CD4-positive, alpha-beta T cell treated with Interleukin-4 for 4 hours (primary cell): ENCODE measurements around the gene ST14.
"Not testable (repeated sequence)": the region's sequence is repeated elsewhere in the genome, so short reads cannot be mapped to it uniquely, and the experiment has no call there.

ENCODE experiments used
- DNase-seq: peaks from one replicate; pipeline ENCODE4 v3.0.0-alpha.2; 2020

The ST14 gene

DNA sequence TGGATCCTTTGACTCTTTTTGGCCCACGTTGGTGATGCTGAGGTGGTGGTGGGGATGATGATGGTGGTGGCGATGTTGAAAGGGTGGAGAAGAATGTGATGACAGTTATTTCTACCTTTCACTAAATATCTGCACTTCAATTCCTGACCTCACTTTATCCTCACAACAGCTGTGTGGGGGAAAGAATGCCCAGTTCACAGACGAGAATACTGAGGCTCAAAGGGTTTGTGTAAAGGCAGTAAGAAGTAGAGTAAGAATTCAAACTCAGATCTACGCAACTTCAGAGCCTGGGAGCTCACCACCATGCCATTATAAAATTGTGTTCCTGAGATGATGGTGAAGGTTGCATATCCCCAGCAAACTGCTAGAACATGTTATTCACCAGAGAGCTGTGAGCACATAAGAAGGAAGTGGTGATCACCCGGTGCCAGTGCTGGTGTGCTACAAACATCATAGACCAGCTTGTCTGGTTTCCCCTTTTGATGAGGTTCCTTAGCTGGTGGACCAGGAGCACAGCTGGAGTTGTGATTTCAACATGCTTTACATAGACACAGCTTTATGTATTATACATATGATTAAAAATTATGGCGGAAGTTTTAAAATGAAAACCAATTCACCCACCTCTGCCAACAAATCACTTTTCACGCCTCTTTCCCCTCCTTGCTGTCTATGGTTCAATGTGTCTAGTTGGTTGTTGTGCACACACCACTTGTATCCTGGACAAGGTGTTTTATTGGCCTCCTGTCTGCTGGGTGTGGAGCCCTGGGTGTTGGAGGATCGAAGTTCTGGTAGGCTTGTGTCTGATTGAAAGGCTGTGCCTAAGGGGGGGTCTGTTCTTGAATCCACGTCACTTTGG, 6.2 kb downstream of the ST14 start:
- DNase-seq = no peak

GRCh38 chr11:130166457-130166784, 6.8 kb downstream of the ST14 start:
- no peak for DNase-seq

DNA sequence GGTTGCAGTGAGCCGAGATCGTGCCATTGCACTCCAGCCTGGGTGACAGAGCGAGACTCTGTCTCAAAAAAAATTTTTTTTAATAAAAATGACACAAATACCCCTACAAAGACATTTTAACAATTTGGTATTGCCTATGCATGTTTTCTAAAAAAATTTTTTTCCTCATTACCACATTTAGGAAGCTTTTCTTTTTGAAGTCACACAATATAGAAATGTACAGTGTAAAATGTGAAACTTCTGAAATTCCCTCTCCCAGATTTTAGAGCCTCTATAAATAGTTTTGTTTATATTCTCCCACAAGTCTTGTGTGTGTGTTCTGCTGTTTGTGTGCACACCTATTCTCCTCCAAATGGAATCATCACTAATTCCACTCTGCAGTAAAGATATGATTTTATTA, 7.6 kb downstream of the ST14 start:
- DNase-seq = no peak

DNA sequence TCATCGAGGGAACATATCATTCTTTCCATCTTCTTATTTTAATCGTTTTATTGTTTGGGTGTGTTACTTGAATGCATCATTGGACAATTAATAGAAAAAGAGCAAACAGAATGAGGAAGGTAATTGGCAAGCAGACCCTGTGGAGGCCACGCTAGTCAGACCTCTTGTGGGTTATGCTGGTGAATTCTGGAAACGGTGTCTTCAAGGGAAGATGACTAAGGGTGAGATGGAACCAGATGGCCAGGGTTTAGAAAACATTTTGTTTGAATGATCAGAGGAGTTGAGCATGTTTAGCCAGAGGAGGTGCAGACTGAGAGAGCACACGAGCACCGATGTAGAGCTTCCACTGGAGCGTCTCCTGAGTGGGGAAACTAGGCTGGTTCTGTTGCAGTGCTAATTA, 8.5 kb downstream of the ST14 start:
- DNase-seq = no peak

GRCh38 chr11:130170345-130170744, 10.8 kb downstream of the ST14 start:
- no peak for DNase-seq

DNA sequence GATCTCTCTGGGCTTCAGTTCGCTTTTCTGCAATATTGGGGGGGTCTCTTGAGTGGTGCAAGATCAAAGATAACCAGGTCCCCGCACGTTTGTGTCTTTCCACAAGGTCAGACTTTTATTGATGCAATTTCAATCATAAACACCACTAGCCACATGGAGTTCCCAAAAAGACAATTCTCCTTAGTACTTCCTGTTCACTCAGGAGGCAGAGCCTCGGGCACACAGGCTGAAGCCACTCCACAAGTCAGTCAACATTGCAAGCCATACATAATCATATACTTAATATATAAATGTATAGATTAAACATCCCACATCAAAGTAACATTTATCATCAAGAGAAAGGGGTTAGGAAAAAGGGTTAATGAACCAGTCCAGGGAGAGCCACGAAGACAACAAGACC, 12.0 kb downstream of the ST14 start:
- no peak for DNase-seq

GRCh38 chr11:130172001-130172400, 12.4 kb downstream of the ST14 start:
- DNase-seq = not testable (repeated sequence)

DNA sequence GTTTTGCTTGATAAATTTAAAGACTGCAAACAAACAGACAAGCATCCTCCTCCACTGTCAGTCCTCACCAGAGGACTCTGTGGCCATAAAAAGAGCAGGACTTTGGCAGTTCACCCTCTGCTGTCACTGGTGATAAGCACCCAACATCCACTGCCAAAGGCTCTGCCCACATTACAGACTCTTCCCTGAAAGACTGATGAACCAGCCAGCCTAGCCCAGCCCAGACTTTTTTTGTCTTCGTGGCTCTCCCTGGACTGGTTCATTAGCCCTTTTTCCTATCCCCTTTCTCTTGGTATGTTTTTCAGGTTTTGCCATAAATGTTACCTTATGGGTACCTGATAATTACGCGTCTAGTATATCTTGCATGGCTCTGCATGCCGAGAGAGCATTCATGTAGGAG, 15.1 kb downstream of the ST14 start:
- DNase-seq = no peak

DNA sequence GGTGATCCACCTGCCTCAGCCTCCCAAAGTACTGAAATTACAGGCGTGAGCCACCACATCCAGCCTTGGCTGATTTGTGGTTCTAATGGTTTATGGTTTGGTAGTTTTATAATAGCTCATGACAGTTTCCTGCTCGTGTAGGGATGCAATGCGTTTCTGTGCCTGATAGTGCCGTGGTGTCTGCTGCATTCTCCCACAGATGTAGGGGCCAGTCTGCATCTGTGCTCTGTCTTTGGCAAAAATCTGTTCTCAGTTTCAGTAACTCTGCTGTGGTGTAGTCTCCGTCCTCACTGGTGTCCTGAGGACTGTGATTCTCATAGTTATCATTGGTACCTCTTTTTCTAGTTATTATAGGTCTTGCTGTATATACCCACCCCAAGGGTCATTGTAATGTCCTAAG, 16.3 kb downstream of the ST14 start:
- no peak for DNase-seq

DNA sequence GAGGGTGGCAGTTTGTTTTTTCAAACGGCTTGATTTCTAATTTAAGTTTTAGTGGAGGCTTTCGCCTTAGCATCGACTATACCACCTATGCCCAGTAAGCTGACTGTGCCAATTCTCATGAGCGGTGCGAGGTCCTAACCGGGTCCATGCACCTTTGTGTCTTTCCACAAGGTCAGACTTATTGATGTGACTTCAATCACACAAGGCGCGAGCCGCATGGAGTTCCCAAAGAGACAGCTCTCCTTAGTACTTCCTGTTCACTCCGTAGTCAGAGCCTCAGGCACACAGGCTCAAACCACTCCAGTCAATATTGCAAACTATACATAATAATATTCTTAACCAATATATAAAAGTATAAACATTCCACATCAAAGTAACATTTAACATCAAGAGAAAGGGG, 18.2 kb downstream of the ST14 start:
- no peak for DNase-seq

GRCh38 chr11:130178441-130179339, 19.1 kb downstream of the ST14 start:
- DNase-seq = no peak

- DNase-seq = no peak
Measured at GRCh38 chr11:130179396-130180306, 20.1 kb downstream of the ST14 start.

GRCh38 chr11:130180491-130180890, 20.9 kb downstream of the ST14 start:
- DNase-seq = no peak

DNA sequence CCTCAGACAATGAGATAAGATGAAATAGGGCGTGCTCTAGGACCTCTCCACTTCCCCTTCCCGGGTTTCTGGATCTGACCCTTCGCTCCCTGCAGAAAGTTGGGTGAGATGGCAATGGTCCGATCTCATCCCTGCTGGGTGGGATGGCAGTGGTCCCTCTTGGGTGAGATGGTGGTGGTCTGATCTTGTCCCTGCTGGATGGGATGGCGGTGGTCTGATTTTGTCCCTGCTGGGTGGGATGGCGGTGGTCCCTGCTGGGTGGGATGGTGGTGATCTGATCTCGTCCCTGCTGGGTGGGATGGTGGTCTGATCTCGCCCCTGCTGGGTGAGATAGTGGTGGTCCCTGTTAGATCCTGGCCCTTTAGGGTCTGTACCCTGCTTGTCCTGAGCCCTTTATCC, 21.3 kb downstream of the ST14 start:
- DNase-seq = no peak

GRCh38 chr11:130181295-130182272, 22.0 kb downstream of the ST14 start:
- DNase-seq = no peak

DNA sequence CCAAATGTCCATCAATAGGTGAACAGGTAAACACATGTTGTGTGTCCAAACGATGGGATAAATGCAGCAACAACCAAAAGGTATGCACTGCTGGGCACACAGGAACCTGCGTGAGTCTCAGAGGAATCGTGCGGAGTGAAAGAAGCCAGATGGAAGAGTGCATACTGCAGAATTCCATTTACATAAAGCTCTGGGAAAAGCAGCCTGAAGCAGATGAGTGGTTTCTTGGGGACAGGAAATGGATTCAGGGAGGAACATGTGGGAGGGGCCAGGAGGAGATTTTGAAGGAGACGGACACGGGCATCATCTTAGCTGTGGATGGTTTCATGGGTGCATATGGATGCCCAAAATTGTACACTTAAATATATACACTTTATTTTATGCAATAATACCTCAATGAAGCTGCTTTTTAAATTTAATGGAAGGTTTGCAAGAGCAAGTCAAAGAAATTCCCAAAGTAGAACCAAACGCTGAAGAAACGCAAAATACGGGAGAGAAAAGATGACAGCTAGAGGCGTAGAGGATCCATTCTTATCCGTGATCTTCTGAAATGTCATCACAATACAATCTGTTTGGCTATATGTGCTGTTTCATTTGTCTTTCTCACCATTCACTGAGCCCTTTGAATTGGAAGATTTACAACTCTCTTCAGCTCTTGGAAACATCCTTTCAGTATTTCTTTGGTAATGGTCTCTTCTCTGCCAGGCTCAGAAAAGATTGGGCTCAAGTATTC, 24.5 kb downstream of the ST14 start:
- DNase-seq = no peak

DNA sequence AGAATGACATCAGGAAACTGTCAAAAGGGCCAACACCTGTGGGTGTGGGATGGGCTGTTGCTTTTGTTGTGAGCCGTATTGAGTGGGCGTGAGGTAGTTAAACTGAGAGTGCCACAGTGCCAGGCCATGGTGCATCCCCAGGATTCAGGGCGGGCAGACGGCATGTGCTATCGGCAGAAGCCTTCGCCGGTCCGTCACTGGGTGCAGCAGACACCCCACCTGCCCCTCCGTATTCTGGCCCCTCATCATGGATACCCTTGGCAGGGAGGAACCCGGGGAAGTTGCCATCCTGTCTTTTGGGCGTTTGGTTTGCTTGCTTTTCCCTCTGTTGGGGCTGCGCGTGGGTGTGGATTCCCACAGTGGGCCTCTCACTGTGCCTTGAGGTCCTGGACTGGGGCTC, 27.5 kb downstream of the ST14 start:
- no peak for DNase-seq

GRCh38 chr11:130188047-130188446, 28.5 kb downstream of the ST14 start:
- no peak for DNase-seq

- DNase-seq = no peak
Measured at GRCh38 chr11:130188585-130189347, 29.2 kb downstream of the ST14 start.

- no peak for DNase-seq
Measured at GRCh38 chr11:130189492-130190210, 30.1 kb downstream of the ST14 start.
